Dermis blood vessel endothelial cell (primary cell): Measurements from ENCODE around the gene PNKP. TPM values are rescaled to one million over a fixed set of nuclear protein-coding genes. Genes with fewer than 3 reads are reported as not detected.

Source experiments
- DNase-seq: peaks from one replicate; pipeline ENCODE4 v3.0.0; 2010
- total RNA-seq: library from RNA; depleted of rRNA; stranded (reverse); fragments of >200 nt; gene quantifications from 2 replicates; pipeline ENCODE4 v1.2.3, GENCODE V29; 2014

Gene PNKP
- total RNA-seq, 1 donor from 2014 or later: 60.4 TPM

GRCh38 chr19:49890349-49891311, 23.3 kb upstream of the PNKP start:
- DNase-seq: no peak

GRCh38 chr19:49889687-49890348, 22.4 kb upstream of the PNKP start:
- DNase-seq: peak; percentile 90

- DNase-seq: no peak
Measured at GRCh38 chr19:49889038-49889686, 21.8 kb upstream of the PNKP start.

- DNase-seq: no peak
Measured at GRCh38 chr19:49888510-49888824, 21.1 kb upstream of the PNKP start.

GRCh38 chr19:49887665-49888509, 20.5 kb upstream of the PNKP start:
- no peak for DNase-seq

GRCh38 chr19:49887037-49887664, 19.8 kb upstream of the PNKP start:
- DNase-seq: peak; percentile 25

GRCh38 chr19:49884760-49885159, 17.4 kb upstream of the PNKP start:
- DNase-seq: no peak

- DNase-seq: no peak
Measured at GRCh38 chr19:49884109-49884508, 16.7 kb upstream of the PNKP start.

GRCh38 chr19:49883094-49883493, 15.7 kb upstream of the PNKP start:
- no peak for DNase-seq

- DNase-seq: no peak
Measured at GRCh38 chr19:49882643-49883042, 15.3 kb upstream of the PNKP start.

- peak; percentile 31 for DNase-seq
Measured at GRCh38 chr19:49881672-49882394, 14.5 kb upstream of the PNKP start.

GRCh38 chr19:49881186-49881585, 13.8 kb upstream of the PNKP start:
- DNase-seq: no peak

GRCh38 chr19:49880162-49880869, 12.9 kb upstream of the PNKP start:
- no peak for DNase-seq

GRCh38 chr19:49879243-49879963, 12.0 kb upstream of the PNKP start:
- peak; percentile 46 for DNase-seq

GRCh38 chr19:49878744-49879070, 11.3 kb upstream of the PNKP start:
- no peak for DNase-seq

- DNase-seq: peak; percentile 98
Measured at GRCh38 chr19:49877879-49878743, 10.7 kb upstream of the PNKP start.

GRCh38 chr19:49877020-49877878, 9.9 kb upstream of the PNKP start, which contains the start of the genes AKT1S1 and TBC1D17:
TSS of gene AKT1S1 (minus strand) at chr19:49877355. CDS start at chr19:49873295, 4,060 bp downstream.
TSS of gene TBC1D17 (plus strand) at chr19:49877702. CDS start at chr19:49877724, 22 bp downstream.
- peak; percentile 100 for DNase-seq
